GM18870 (cell line): ENCODE results near the gene ST6GALNAC5.

Source experiments
- ATAC-seq: cut with Tn5 transposase; IDR thresholded peaks from one replicate; pipeline ENCODE4 v1.9.1; 2021; ENCODE audit warnings: moderate library complexity; ENCODE audit not compliant: unreplicated experiment

Gene ST6GALNAC5

DNA sequence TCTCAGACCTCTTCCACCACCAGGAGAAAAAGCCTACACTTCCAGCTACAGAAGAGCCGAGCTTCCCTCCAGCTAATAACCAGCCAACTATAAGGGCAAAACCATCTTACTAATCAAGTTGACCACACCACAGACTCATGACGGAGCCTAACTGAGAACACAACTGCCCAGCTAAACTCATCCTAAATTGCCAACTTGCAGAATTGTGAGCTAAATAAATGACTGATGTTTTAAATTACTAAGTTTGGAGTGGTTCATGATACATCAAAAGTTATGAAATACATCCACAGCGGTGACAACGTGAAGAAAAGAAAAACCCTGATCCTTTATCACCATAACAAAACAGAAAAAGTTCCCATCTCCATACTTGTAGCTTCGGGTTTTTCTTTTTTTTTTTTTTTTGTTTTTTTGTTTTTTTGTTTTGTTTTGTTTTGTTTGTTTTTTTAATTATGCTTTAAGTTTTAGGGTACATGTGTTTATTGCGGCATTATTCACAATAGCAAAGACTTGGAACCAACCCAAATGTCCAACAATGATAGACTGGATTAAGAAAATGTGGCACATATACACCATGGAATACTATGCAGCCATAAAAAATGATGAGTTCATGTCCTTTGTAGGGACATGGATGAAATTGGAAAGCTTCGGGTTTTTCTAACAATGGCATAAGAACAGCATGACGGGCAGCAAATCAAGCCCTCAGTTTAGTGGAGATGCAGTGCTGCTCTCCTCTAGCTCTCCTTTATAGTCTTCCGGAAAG is 229.4 kb downstream of the ST6GALNAC5 start:
- no peak for ATAC-seq

DNA sequence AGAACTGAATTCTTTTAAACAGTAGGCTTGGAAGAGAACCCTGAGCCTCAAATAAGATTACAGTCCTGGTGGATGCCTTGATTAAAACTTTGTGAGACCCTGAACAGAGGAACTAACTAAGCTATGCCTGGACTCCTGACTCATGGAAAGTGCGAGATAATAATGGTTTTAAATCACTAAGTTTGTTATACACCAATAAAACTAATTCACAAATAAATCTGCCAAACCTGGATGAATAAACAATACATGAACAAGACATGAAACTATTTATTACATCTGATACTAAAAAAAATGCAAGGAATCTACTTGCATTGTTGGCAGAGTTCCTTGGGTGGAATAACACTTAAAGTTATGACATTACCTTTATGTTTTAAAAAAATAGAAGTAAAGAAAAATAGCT is 233.6 kb downstream of the ST6GALNAC5 start:
- no peak for ATAC-seq

DNA sequence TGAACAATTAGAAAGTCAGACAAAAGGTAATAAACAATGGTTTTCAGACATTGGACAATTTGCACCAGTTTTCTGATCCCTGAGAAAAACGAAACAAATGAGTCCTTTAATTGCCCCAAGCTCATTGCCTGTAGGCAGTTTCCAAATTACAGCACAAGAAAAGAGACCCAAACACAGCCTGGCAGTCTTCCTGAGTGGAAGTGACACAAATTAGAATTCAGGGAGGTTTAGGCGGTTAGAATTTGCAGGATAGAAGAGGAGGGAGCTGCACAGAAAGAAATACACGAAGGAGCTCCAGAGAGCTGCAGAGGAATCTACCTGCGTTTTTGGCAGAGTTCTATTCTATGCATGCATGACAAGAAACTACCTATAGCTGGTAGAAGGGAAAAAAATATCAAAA is 236.2 kb downstream of the ST6GALNAC5 start:
- ATAC-seq, result no peak

DNA sequence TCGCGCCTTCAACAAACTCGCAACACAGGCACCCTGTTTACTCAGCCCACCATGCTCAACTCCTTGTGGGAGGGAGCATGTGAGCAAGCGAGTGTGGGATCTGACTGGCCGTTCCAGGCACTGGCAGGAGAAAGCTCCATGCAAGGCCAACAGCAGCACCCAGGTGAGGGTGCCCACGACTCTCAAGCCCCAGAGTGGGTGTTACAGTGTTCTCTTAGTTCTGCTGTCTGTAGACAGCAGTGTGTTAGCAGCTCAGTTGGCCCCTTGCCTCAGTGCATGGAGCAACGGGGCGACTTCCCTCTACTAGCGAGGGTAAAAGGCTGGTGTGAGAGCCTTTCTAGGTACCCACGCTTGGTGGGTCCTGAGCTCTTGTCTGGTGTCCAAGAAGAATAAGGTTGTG is 237.4 kb downstream of the ST6GALNAC5 start:
- no peak for ATAC-seq
